ENCODE data around the gene SEC61B. TPM values are rescaled to one million over a fixed set of nuclear protein-coding genes. Genes with fewer than 3 reads are reported as not detected.

The SEC61B gene
- total and polyA plus RNA-seq, 2 experiments from 2014 or later, result 133 to 602 TPM

DNA sequence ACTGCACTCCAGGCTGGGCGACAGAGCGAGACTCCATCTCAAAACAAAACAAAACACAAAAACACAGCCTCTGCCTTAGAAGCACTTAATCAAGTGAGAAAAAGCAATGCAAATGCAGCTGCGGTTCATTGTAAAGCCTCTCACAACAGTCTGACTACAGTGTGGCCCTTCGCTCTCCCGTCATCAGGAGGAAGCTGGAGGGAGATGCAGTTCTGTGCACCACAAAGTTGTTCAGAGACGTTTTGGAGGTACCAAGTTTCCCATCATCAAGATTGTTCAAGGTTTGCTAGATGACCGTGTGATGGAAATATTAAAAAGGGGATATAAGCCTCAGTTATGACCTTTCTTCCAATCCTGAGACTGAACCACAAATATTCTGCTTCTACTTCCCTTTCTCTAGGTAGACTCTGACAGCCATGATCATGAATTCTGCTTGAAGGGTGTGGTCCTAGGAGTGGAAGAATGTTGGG is 40.9 kb downstream of the SEC61B start:
- Histone ChIP-seq H3K9me2 (ENCODE audit: insufficient read depth) (no peaks in the 10 kb centered on the region), H3K36me3 (ENCODE audit: insufficient read depth) (no peaks in the 10 kb centered on the region), H3K27me3 (ENCODE audit: insufficient read depth) (no peaks in the 10 kb centered on the region), H3K4me1 (ENCODE audit: insufficient read depth) (peaks cover 9% of the 10 kb centered on the region), H3K4me3 (no peak overlapping the region), H3K27ac (ENCODE audit: low read depth) (no peak overlapping the region), H3K4me2 (no peak overlapping the region), H3K79me2 (replicated peaks; ENCODE audit: insufficient read depth) (no peaks in the 10 kb centered on the region), H2AFZ (no peak overlapping the region), H4K20me1 (replicated peaks; ENCODE audit: insufficient read depth) (no peaks in the 10 kb centered on the region), H3F3A (replicated peaks; ENCODE audit: low read depth) (no peaks in the 10 kb centered on the region)
- TF ChIP-seq CREB1 (CRISPR knock-in tag; IDR thresholded peaks at IDR 0.05; ENCODE audit: low read depth) (no peak), NANOG (IDR thresholded peaks at IDR 0.05; ENCODE audit: borderline replicate concordance) (no peak), POLR2AphosphoS5 (IDR thresholded peaks at IDR 0.05; ENCODE audit: low read depth) (no peak), EZH2 (IDR thresholded peaks at IDR 0.05; ENCODE audit: low read depth, unreplicated experiment) (no peak), ZNF331 (CRISPR knock-in tag; IDR thresholded peaks at IDR 0.05; ENCODE audit: low read depth) (no peak), EZH2phosphoT487 (IDR thresholded peaks at IDR 0.05; ENCODE audit: unreplicated experiment) (no peak), ZNF114 (CRISPR knock-in tag; IDR thresholded peaks at IDR 0.05) (no peak), STAT1 (IDR thresholded peaks at IDR 0.05; ENCODE audit: unreplicated experiment) (no peak), JUNB (IDR thresholded peaks at IDR 0.05; ENCODE audit: unreplicated experiment) (no peak)
- TF ChIP-seq, protein P1, sequence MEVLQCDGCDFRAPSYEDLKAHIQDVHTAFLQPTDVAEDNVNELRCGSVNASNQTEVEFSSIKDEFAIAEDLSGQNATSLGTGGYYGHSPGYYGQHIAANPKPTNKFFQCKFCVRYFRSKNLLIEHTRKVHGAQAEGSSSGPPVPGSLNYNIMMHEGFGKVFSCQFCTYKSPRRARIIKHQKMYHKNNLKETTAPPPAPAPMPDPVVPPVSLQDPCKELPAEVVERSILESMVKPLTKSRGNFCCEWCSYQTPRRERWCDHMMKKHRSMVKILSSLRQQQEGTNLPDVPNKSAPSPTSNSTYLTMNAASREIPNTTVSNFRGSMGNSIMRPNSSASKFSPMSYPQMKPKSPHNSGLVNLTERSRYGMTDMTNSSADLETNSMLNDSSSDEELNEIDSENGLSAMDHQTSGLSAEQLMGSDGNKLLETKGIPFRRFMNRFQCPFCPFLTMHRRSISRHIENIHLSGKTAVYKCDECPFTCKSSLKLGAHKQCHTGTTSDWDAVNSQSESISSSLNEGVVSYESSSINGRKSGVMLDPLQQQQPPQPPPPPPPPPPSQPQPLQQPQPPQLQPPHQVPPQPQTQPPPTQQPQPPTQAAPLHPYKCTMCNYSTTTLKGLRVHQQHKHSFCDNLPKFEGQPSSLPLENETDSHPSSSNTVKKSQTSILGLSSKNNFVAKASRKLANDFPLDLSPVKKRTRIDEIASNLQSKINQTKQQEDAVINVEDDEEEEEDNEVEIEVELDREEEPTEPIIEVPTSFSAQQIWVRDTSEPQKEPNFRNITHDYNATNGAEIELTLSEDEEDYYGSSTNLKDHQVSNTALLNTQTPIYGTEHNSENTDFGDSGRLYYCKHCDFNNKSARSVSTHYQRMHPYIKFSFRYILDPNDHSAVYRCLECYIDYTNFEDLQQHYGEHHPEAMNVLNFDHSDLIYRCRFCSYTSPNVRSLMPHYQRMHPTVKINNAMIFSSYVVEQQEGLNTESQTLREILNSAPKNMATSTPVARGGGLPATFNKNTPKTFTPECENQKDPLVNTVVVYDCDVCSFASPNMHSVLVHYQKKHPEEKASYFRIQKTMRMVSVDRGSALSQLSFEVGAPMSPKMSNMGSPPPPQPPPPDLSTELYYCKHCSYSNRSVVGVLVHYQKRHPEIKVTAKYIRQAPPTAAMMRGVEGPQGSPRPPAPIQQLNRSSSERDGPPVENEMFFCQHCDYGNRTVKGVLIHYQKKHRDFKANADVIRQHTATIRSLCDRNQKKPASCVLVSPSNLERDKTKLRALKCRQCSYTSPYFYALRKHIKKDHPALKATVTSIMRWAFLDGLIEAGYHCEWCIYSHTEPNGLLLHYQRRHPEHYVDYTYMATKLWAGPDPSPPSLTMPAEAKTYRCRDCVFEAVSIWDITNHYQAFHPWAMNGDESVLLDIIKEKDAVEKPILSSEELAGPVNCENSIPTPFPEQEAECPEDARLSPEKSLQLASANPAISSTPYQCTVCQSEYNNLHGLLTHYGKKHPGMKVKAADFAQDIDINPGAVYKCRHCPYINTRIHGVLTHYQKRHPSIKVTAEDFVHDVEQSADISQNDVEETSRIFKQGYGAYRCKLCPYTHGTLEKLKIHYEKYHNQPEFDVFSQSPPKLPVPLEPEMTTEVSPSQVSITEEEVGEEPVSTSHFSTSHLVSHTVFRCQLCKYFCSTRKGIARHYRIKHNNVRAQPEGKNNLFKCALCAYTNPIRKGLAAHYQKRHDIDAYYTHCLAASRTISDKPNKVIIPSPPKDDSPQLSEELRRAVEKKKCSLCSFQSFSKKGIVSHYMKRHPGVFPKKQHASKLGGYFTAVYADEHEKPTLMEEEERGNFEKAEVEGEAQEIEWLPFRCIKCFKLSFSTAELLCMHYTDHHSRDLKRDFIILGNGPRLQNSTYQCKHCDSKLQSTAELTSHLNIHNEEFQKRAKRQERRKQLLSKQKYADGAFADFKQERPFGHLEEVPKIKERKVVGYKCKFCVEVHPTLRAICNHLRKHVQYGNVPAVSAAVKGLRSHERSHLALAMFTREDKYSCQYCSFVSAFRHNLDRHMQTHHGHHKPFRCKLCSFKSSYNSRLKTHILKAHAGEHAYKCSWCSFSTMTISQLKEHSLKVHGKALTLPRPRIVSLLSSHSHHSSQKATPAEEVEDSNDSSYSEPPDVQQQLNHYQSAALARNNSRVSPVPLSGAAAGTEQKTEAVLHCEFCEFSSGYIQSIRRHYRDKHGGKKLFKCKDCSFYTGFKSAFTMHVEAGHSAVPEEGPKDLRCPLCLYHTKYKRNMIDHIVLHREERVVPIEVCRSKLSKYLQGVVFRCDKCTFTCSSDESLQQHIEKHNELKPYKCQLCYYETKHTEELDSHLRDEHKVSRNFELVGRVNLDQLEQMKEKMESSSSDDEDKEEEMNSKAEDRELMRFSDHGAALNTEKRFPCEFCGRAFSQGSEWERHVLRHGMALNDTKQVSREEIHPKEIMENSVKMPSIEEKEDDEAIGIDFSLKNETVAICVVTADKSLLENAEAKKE (CRISPR knock-in tag; IDR thresholded peaks at IDR 0.05), result no peak
- TF ChIP-seq, protein P2, sequence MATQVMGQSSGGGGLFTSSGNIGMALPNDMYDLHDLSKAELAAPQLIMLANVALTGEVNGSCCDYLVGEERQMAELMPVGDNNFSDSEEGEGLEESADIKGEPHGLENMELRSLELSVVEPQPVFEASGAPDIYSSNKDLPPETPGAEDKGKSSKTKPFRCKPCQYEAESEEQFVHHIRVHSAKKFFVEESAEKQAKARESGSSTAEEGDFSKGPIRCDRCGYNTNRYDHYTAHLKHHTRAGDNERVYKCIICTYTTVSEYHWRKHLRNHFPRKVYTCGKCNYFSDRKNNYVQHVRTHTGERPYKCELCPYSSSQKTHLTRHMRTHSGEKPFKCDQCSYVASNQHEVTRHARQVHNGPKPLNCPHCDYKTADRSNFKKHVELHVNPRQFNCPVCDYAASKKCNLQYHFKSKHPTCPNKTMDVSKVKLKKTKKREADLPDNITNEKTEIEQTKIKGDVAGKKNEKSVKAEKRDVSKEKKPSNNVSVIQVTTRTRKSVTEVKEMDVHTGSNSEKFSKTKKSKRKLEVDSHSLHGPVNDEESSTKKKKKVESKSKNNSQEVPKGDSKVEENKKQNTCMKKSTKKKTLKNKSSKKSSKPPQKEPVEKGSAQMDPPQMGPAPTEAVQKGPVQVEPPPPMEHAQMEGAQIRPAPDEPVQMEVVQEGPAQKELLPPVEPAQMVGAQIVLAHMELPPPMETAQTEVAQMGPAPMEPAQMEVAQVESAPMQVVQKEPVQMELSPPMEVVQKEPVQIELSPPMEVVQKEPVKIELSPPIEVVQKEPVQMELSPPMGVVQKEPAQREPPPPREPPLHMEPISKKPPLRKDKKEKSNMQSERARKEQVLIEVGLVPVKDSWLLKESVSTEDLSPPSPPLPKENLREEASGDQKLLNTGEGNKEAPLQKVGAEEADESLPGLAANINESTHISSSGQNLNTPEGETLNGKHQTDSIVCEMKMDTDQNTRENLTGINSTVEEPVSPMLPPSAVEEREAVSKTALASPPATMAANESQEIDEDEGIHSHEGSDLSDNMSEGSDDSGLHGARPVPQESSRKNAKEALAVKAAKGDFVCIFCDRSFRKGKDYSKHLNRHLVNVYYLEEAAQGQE (IDR thresholded peaks at IDR 0.05; ENCODE audit: unreplicated experiment), result no peak
- TF ChIP-seq, protein P3, sequence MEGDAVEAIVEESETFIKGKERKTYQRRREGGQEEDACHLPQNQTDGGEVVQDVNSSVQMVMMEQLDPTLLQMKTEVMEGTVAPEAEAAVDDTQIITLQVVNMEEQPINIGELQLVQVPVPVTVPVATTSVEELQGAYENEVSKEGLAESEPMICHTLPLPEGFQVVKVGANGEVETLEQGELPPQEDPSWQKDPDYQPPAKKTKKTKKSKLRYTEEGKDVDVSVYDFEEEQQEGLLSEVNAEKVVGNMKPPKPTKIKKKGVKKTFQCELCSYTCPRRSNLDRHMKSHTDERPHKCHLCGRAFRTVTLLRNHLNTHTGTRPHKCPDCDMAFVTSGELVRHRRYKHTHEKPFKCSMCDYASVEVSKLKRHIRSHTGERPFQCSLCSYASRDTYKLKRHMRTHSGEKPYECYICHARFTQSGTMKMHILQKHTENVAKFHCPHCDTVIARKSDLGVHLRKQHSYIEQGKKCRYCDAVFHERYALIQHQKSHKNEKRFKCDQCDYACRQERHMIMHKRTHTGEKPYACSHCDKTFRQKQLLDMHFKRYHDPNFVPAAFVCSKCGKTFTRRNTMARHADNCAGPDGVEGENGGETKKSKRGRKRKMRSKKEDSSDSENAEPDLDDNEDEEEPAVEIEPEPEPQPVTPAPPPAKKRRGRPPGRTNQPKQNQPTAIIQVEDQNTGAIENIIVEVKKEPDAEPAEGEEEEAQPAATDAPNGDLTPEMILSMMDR (conservative IDR thresholded peaks at IDR 0.05; ENCODE audit: low read depth in 2 of 2), result no peak
- TF ChIP-seq, protein P4, sequence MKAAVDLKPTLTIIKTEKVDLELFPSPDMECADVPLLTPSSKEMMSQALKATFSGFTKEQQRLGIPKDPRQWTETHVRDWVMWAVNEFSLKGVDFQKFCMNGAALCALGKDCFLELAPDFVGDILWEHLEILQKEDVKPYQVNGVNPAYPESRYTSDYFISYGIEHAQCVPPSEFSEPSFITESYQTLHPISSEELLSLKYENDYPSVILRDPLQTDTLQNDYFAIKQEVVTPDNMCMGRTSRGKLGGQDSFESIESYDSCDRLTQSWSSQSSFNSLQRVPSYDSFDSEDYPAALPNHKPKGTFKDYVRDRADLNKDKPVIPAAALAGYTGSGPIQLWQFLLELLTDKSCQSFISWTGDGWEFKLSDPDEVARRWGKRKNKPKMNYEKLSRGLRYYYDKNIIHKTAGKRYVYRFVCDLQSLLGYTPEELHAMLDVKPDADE (IDR thresholded peaks at IDR 0.05), result no peak
- Mint-ChIP-seq H3K36me3 (ENCODE audit: low read depth) (no peaks in the 10 kb centered on the region), H3K4me3 (no peak overlapping the region), H3K9me3 (no peaks in the 10 kb centered on the region), H3K27ac (no peak overlapping the region), H3K27me3 (ENCODE audit: insufficient read depth, low read depth, poor library complexity) (no peaks in the 10 kb centered on the region), H3K4me1 (peaks cover 14% of the 10 kb centered on the region)
- DNase-seq (ENCODE audit: low spot score), result no peak
- ATAC-seq, result no peak
